Measurements from ENCODE around the gene COX8A.
A peak's percentile ranks its signal among the peaks of the same experiment; 100 is the strongest.

Gene COX8A

GRCh38 chr11:63986932-63987513 is 12.6 kb downstream of the COX8A start:
- peak overlapping the region; percentile 86 for H3K27ac ChIP-seq (replicated peaks)
- 0 out of 2 replicates have a peak, but pooled peaks have one; percentile 15 for TF ChIP-seq POLR2AphosphoS5 (IDR thresholded peaks at IDR 0.05; ENCODE audit: low read depth)
- TF ChIP-seq GABPA (IDR thresholded peaks at IDR 0.05; ENCODE audit: low read depth) = no peak
- no peaks in the 10 kb centered on the region for H3K27me3 ChIP-seq (ENCODE audit: insufficient read depth, poor library complexity, severe bottlenecking)
- DNase-seq (ENCODE audit: low read depth in 1 of 2, low spot score in 1 of 2) = no peak
- H3K4me3 ChIP-seq (replicated peaks; ENCODE audit: insufficient read depth, low read length) = peak overlapping the region; percentile 98

GRCh38 chr11:63991558-63991957 is 17.1 kb downstream of the COX8A start:
- DNase-seq (ENCODE audit: low read depth in 1 of 2, low spot score in 1 of 2) = no peak
- H3K27me3 ChIP-seq (ENCODE audit: insufficient read depth, poor library complexity, severe bottlenecking) = no peaks in the 10 kb centered on the region
- TF ChIP-seq SPI1 (IDR thresholded peaks at IDR 0.05; ENCODE audit: borderline replicate concordance, low read depth) = no peak
- no peak for TF ChIP-seq GABPA (IDR thresholded peaks at IDR 0.05; ENCODE audit: low read depth)
- TF ChIP-seq REST (IDR thresholded peaks at IDR 0.05; ENCODE audit: insufficient replicate concordance, low read depth) = peak; percentile 75
- no peak overlapping the region for H3K4me3 ChIP-seq (replicated peaks; ENCODE audit: insufficient read depth, low read length)
- no peak overlapping the region for H3K27ac ChIP-seq (replicated peaks)

GRCh38 chr11:63993100-63993499 is 18.7 kb downstream of the COX8A start:
- DNase-seq (ENCODE audit: low read depth in 1 of 2, low spot score in 1 of 2) = no peak
- Histone ChIP-seq H3K27me3 (ENCODE audit: insufficient read depth, poor library complexity, severe bottlenecking) (no peaks in the 10 kb centered on the region), H3K4me3 (replicated peaks; ENCODE audit: insufficient read depth, low read length) (no peak overlapping the region), H3K27ac (replicated peaks) (no peak overlapping the region)
- TF ChIP-seq GABPA (IDR thresholded peaks at IDR 0.05; ENCODE audit: low read depth) = no peak

- Histone ChIP-seq H3K27ac (replicated peaks) (no peak overlapping the region), H3K27me3 (ENCODE audit: insufficient read depth, poor library complexity, severe bottlenecking) (no peaks in the 10 kb centered on the region), H3K4me3 (replicated peaks; ENCODE audit: insufficient read depth, low read length) (no peak overlapping the region)
- TF ChIP-seq POLR2AphosphoS5 (IDR thresholded peaks at IDR 0.05; ENCODE audit: low read depth) (no peak), GABPA (IDR thresholded peaks at IDR 0.05; ENCODE audit: low read depth) (no peak), CTCF (IDR thresholded peaks at IDR 0.05; ENCODE audit: insufficient read depth, low read length) (no peak), SPI1 (IDR thresholded peaks at IDR 0.05; ENCODE audit: borderline replicate concordance, low read depth) (no peak), REST (IDR thresholded peaks at IDR 0.05; ENCODE audit: insufficient replicate concordance, low read depth) (no peak)
- peak in 1 of 2 experiments; percentile 38 for DNase-seq (ENCODE audit: low read depth in 1 of 2, low spot score in 1 of 2)
Measured at GRCh38 chr11:63993993-63994392, 19.6 kb downstream of the COX8A start.

GRCh38 chr11:63996512-63996911 is 22.1 kb downstream of the COX8A start:
- TF ChIP-seq POLR2AphosphoS5 (IDR thresholded peaks at IDR 0.05; ENCODE audit: low read depth) (no peak), SPI1 (IDR thresholded peaks at IDR 0.05; ENCODE audit: borderline replicate concordance, low read depth) (no peak), GABPA (IDR thresholded peaks at IDR 0.05; ENCODE audit: low read depth) (no peak), CTCF (IDR thresholded peaks at IDR 0.05; ENCODE audit: insufficient read depth, low read length) (no peak), REST (IDR thresholded peaks at IDR 0.05; ENCODE audit: insufficient replicate concordance, low read depth) (no peak)
- no peak overlapping the region for H3K27ac ChIP-seq (replicated peaks)
- no peak for DNase-seq (ENCODE audit: low read depth in 1 of 2, low spot score in 1 of 2)
- no peaks in the 10 kb centered on the region for H3K27me3 ChIP-seq (ENCODE audit: insufficient read depth, poor library complexity, severe bottlenecking)
- H3K4me3 ChIP-seq (replicated peaks; ENCODE audit: insufficient read depth, low read length) = no peak overlapping the region

Measured in HL-60 (cell line).